Measurements from ENCODE around the gene KHDRBS1.

DNA sequence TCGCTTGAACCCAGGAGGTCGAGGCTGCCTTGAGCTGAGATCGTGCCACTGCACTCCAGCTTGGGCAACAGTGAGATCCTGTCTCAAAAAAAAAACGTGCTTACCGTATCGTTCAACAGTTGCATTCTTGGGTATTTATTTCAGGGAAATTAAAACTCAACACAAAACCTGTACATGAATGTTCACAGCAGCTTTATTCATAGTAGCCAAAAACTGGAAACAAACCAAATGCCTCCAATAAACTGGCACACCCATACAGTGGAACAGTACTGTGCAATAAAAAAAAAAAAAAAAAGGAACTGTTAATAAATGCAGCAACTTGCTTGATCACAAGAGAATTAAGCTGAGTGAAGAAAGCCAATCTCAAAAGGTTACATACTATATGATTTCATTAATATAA is 6.7 kb downstream of the KHDRBS1 start:
- TF ChIP-seq, protein P1, sequence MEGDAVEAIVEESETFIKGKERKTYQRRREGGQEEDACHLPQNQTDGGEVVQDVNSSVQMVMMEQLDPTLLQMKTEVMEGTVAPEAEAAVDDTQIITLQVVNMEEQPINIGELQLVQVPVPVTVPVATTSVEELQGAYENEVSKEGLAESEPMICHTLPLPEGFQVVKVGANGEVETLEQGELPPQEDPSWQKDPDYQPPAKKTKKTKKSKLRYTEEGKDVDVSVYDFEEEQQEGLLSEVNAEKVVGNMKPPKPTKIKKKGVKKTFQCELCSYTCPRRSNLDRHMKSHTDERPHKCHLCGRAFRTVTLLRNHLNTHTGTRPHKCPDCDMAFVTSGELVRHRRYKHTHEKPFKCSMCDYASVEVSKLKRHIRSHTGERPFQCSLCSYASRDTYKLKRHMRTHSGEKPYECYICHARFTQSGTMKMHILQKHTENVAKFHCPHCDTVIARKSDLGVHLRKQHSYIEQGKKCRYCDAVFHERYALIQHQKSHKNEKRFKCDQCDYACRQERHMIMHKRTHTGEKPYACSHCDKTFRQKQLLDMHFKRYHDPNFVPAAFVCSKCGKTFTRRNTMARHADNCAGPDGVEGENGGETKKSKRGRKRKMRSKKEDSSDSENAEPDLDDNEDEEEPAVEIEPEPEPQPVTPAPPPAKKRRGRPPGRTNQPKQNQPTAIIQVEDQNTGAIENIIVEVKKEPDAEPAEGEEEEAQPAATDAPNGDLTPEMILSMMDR (IDR thresholded peaks at IDR 0.05) = no peak
- TF ChIP-seq POLR2A (IDR thresholded peaks at IDR 0.05) = no peak

All from lower leg skin (tissue), 3 donors.